Hepatocyte (in vitro differentiated cells): ENCODE results near the gene PKD2L1. TPM values are rescaled to one million over a fixed set of nuclear protein-coding genes. Genes with fewer than 3 reads are reported as not detected.
A peak's percentile ranks its signal among the peaks of the same experiment; 100 is the strongest.

ENCODE experiments used
- DNase-seq: peaks from one replicate; pipeline ENCODE4 v3.0.0-alpha.2; 2016; ENCODE audit warnings: low spot score
- H2AFZ ChIP-seq: fragments of 200-600 bp; sonication (generic); 2 replicates; pipeline ENCODE4 v1.6.0; 2016; ENCODE audit warnings: antibody characterized with exemption, mild to moderate bottlenecking
- H3K27ac ChIP-seq: fragments of 200-600 bp; sonication (generic); 2 replicates; pipeline ENCODE4 v1.5.1; 2016; ENCODE audit warnings: mild to moderate bottlenecking
- H3K27me3 ChIP-seq: fragments of 200-600 bp; sonication (generic); 2 replicates; pipeline ENCODE4 v1.6.1; 2016
- H3K36me3 ChIP-seq: fragments of 200-600 bp; sonication (generic); replicated peaks from 2 replicates; pipeline ENCODE4 v1.5.1; 2016; ENCODE audit warnings: low read depth; ENCODE audit not compliant: insufficient read depth
- H3K4me1 ChIP-seq: fragments of 200-600 bp; sonication (generic); 2 replicates; pipeline ENCODE4 v1.5.1; 2016; ENCODE audit warnings: mild to moderate bottlenecking, moderate library complexity; ENCODE audit not compliant: insufficient read depth
- H3K4me2 ChIP-seq: fragments of 200-600 bp; sonication (generic); 2 replicates; pipeline ENCODE4 v1.6.0; 2016
- H3K4me3 ChIP-seq: fragments of 200-600 bp; sonication (generic); 2 replicates; pipeline ENCODE4 v1.5.1; 2016; ENCODE audit warnings: mild to moderate bottlenecking
- H3K79me2 ChIP-seq: fragments of 200-600 bp; sonication (generic); 2 replicates; pipeline ENCODE4 v1.6.0; 2017; ENCODE audit warnings: mild to moderate bottlenecking
- H3K9me2 ChIP-seq: fragments of 200-600 bp; sonication (generic); replicated peaks from 2 replicates; pipeline ENCODE4 v1.6.0; 2017; ENCODE audit warnings: mild to moderate bottlenecking; ENCODE audit not compliant: insufficient read depth
- H3K9me3 ChIP-seq: fragments of 200-600 bp; sonication (generic); 2 replicates; pipeline ENCODE4 v1.5.1; 2016; ENCODE audit warnings: low read depth, mild to moderate bottlenecking
- H4K20me1 ChIP-seq: fragments of 200-600 bp; sonication (generic); 2 replicates; pipeline ENCODE4 v1.6.0; 2016; ENCODE audit warnings: mild to moderate bottlenecking; ENCODE audit not compliant: insufficient read depth, poor library complexity, severe bottlenecking
- EZH2 ChIP-seq: fragments of 200-600 bp; sonication (generic); IDR thresholded peaks from 2 replicates; pipeline ENCODE4 v1.6.1; 2016; ENCODE audit warnings: antibody characterized with exemption, mild to moderate bottlenecking, borderline replicate concordance
- EZH2phosphoT487 ChIP-seq: fragments of 200-600 bp; sonication (generic); IDR thresholded peaks from one replicate; pipeline ENCODE4 v1.6.1; 2018; ENCODE audit warnings: antibody characterized with exemption, mild to moderate bottlenecking, low read depth, moderate library complexity; ENCODE audit not compliant: unreplicated experiment, severe bottlenecking
- WGBS: methylation state at CpG from one replicate; pipeline ENCODE4 v1.1.6; 2016; ENCODE audit warnings: low lambda C conversion rate; ENCODE audit errors: missing lambda C conversion rate; 5-methylcytosine and 5-hydroxymethylcytosine counted together
- polyA plus RNA-seq: library from polyadenylated mRNA; unstranded; fragments of >200 nt; fragmentation: Nextera tagmentation; extraction: Ambion mirVana; gene quantifications from 2 replicates; pipeline ENCODE4 v1.2.1, GENCODE V29; 2016
- total RNA-seq: library from RNA; depleted of rRNA; stranded (reverse); fragments of >200 nt; gene quantifications from 2 replicates; pipeline ENCODE4 v1.2.3, GENCODE V29; 2014
- TF ChIP-seq, protein P1 (sequence below): fragments of 200-600 bp; sonication (generic); IDR thresholded peaks from 2 replicates; pipeline ENCODE4 v1.5.1; 2016; ENCODE audit warnings: antibody characterized with exemption, mild to moderate bottlenecking; ENCODE audit not compliant: poor library complexity

PKD2L1 gene
- total and polyA plus RNA-seq, 2 experiments from 2014 or later: 0.10 to 0.88 TPM

DNA sequence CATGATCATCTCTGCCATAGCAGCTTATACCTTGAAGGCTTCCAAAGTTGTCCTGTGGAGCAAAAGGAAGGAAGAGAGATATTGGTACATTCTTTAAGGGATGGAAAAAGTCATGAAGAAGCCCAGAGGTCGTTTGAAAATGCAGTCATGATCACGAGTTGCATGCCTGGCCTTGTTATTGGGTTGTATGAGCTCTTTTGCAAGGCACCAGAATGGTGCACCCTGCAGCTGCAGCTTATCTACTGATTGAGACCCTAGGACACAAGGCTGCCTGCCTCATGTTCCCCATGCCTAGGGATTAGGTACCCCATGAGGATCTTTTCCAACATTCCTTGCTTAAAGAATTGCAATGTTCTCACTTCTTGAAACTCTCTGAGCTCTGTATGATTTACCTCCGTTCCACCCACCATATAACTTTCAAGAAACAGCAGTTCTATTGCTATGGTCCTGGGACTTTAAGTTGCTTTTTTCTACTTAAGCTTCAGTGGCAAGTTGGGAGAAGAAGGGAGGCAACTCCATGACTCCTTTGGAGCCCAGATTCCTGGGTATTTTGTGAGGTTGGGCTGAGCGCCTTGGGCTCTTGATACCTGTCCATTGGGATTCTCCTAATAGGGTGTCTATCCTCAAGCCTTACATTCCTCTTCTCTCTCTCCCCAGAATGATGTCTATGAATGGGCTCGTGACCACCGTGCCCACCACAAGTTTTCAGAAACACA is 23.9 kb upstream of the PKD2L1 start:
- Histone ChIP-seq H2AFZ (no peak overlapping the region), H3K27me3 (no peaks in the 10 kb centered on the region), H3K27ac (no peak overlapping the region), H3K4me2 (no peak overlapping the region), H3K36me3 (peaks cover 5% of the 10 kb centered on the region), H4K20me1 (peaks cover 62% of the 10 kb centered on the region), H3K4me3 (no peak overlapping the region), H3K79me2 (peaks cover 66% of the 10 kb centered on the region), H3K4me1 (peaks cover 66% of the 10 kb centered on the region), H3K9me3 (no peaks in the 10 kb centered on the region), H3K9me2 (no peaks in the 10 kb centered on the region)
- TF ChIP-seq EZH2phosphoT487 (no peak), EZH2 (no peak)
- TF ChIP-seq, protein P1, sequence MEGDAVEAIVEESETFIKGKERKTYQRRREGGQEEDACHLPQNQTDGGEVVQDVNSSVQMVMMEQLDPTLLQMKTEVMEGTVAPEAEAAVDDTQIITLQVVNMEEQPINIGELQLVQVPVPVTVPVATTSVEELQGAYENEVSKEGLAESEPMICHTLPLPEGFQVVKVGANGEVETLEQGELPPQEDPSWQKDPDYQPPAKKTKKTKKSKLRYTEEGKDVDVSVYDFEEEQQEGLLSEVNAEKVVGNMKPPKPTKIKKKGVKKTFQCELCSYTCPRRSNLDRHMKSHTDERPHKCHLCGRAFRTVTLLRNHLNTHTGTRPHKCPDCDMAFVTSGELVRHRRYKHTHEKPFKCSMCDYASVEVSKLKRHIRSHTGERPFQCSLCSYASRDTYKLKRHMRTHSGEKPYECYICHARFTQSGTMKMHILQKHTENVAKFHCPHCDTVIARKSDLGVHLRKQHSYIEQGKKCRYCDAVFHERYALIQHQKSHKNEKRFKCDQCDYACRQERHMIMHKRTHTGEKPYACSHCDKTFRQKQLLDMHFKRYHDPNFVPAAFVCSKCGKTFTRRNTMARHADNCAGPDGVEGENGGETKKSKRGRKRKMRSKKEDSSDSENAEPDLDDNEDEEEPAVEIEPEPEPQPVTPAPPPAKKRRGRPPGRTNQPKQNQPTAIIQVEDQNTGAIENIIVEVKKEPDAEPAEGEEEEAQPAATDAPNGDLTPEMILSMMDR: no peak
- 93% methylated on average over 6 of the region's 6 CpGs for WGBS
- no peak for DNase-seq

DNA sequence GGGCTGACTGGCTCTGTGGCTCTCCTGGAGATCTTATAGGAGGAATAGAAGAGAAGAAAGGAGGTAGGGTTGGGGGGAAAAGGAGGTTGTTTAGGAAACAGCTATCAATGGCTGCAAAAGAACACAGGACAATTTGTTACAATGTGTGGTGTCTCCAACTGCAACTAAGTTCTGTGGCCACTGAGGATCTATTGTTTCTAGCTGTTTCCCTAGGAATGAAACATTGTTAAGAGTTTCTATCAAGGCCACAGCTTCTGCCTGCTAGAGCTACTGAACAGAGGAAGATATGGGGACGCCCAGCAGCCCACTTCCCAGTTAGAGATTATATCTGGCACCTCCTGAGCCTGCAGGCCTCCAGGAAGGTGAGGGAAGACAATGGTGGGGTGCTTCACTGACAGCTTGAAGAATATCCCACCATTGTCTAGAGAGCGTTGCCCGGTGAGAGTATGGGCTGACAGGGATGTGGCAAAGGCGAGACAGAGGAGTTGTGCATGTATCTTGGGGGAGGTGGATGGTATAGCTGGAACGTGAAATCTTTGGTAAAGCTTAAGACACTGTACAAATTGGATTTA is 21.0 kb upstream of the PKD2L1 start:
- no peaks in the 10 kb centered on the region for H3K36me3 ChIP-seq
- H4K20me1 ChIP-seq: peaks cover 64% of the 10 kb centered on the region
- peaks cover 57% of the 10 kb centered on the region for H3K4me1 ChIP-seq
- peak overlapping the region; percentile 0 for H3K27ac ChIP-seq
- DNase-seq: no peak
- no peak overlapping the region for H3K4me3 ChIP-seq
- no peak overlapping the region for H2AFZ ChIP-seq
- no peaks in the 10 kb centered on the region for H3K9me3 ChIP-seq
- no peaks in the 10 kb centered on the region for H3K9me2 ChIP-seq
- no peaks in the 10 kb centered on the region for H3K27me3 ChIP-seq
- peaks cover 75% of the 10 kb centered on the region for H3K79me2 ChIP-seq
- no peak for TF ChIP-seq EZH2phosphoT487
- no peak for TF ChIP-seq EZH2
- TF ChIP-seq, protein P1: no peak
- WGBS: 76% methylated on average over 5 of the region's 5 CpGs
- H3K4me2 ChIP-seq: peak overlapping the region; percentile 91

DNA sequence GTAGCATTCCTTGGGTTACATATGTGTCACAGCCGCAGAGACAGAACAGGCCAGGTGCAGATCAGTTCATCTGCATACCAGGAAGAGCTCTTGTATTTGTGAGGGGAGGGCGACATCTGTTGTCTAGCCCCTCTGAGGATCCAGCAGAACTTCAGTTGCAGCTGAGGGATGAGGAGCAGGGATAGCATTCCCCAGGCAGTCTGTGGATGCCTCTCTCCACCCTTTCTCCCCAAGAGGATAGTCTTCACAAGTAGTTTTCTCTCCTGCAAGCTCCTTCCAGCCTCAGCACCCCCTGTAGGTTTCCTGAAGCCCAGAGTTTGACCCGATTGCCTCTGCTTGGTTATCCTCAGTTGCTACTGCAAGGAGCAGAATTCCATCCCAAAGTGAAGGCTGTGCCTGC is 19.6 kb upstream of the PKD2L1 start:
- Histone ChIP-seq H3K27me3 (no peaks in the 10 kb centered on the region), H3K36me3 (no peaks in the 10 kb centered on the region), H3K27ac (no peak overlapping the region), H3K4me1 (peaks cover 46% of the 10 kb centered on the region), H2AFZ (no peak overlapping the region), H3K4me2 (peak overlapping the region; percentile 91), H3K9me3 (no peaks in the 10 kb centered on the region), H3K4me3 (peak overlapping the region; percentile 81), H3K79me2 (peaks cover 68% of the 10 kb centered on the region), H4K20me1 (peaks cover 64% of the 10 kb centered on the region), H3K9me2 (no peaks in the 10 kb centered on the region)
- 59% methylated on average over 3 of the region's 3 CpGs for WGBS
- DNase-seq: no peak
- TF ChIP-seq EZH2phosphoT487 (no peak), EZH2 (no peak)
- TF ChIP-seq, protein P1: no peak
